Hematopoietic multipotent progenitor cell treated with erythropoietin and hydrocortisone succinate and interleukin-3 and kit ligand, for 8 days (in vitro differentiated cells): ENCODE results near the gene LAG3.
A peak's percentile ranks its signal among the peaks of the same experiment; 100 is the strongest.

Experiments
- DNase-seq: peaks from one replicate; pipeline ENCODE4 v3.0.0-alpha.2; 2015

Gene LAG3

GRCh38 chr12:6753772-6754356 is 18.5 kb upstream of the LAG3 start:
- no peak for DNase-seq

- DNase-seq = no peak
Observed at GRCh38 chr12:6754411-6754810, 17.9 kb upstream of the LAG3 start.

GRCh38 chr12:6757028-6757690 is 15.2 kb upstream of the LAG3 start:
- DNase-seq = peak; percentile 39

DNA sequence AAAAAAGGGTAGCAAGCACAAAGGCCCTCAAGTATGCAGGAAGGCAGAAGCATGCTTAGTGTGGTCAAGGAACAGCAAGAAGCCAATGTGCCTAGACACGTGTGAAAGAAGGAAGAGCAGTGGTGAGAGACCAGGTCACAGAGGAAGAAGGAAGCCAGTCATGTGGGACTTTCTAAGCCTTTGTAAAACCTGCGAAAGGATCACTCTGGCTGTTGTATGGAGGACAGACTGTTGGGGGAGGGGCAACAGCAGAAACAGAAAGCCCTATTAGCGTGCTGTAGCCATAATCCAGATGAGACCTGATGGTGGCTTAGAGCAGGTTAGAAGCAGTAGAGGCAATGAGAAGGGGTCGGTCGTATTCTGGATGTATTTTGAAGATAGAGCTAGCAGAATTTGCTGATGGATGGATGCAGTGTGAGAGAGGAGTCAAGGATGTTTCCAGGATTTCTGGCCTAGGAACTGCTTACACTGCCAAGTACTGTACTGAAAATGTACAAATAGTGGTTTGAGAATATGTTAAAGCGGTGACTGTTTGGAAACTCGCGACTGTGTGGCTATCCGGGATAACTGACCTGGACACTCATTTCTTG is 13.7 kb upstream of the LAG3 start:
- DNase-seq = no peak

GRCh38 chr12:6759741-6760140 is 12.6 kb upstream of the LAG3 start:
- DNase-seq = no peak

- DNase-seq = no peak
Observed at GRCh38 chr12:6763380-6763779, 8.9 kb upstream of the LAG3 start.

DNA sequence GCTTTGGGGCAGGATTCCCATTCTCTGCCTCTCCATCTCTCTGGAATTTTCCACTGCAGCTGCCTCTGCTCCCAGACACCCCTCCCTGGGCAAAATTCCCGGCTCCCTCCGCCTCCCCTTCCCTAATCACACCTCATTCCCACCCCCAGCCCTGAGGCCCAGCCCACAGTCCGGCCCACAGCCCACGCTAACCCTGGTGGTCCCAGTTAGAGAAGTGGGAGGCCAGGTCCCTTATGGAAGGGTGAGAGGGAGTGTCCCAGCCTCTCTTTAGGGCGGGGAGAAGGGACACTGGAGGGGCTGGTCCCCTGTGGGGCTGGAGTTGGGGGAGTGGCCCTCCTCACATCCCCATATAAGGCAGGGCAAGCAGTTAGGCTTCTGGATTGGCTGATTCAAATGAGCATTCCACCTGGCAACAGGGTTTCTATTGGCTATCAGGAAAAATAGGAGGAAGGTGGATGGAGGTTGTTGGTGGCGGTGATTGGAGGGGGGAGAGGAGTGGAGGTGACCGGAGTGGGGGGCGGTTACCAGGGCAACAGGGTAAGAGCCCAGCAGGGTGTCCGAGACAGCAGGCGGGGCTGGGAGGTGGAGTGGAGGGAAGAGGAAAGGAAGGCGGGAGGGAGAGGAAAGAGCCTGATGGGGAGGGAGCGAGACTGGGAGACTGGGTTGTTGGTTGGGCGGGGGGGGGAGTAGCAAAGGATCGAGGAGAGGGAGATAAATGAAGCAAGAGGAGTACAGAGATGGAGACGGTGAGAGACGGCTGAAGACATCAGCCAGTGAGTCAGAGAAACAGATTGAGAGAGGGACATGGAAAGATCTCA is 8.1 kb upstream of the LAG3 start:
- DNase-seq = peak; percentile 88

DNA sequence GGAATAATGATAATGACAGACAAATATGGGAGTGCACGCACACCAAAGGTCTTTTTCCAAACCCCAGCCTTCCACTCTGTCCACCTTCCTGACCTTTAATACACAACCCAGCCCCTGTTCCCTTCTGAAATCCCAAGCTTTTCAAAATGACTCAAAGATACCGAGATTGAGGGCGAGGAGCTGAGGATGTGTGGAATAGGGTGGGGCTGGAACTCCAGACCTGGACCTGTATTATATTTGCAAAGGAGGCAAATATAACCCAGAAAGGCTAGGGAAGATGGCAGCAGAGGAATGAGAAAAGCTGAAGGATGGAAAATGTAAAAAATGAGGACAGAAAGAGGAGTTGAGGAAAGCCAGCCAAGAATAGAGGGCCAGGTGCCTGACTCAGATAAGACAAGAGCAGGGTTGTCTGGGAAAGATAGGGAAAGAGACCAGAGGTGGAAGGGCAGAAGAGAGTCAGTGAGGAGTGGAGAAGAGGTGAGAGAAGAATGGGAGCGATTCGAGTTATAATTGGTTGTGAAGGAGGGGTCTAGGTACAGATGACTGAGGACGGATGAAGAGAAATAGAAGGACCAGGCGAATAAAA is 7.2 kb upstream of the LAG3 start:
- peak; percentile 85 for DNase-seq

DNA sequence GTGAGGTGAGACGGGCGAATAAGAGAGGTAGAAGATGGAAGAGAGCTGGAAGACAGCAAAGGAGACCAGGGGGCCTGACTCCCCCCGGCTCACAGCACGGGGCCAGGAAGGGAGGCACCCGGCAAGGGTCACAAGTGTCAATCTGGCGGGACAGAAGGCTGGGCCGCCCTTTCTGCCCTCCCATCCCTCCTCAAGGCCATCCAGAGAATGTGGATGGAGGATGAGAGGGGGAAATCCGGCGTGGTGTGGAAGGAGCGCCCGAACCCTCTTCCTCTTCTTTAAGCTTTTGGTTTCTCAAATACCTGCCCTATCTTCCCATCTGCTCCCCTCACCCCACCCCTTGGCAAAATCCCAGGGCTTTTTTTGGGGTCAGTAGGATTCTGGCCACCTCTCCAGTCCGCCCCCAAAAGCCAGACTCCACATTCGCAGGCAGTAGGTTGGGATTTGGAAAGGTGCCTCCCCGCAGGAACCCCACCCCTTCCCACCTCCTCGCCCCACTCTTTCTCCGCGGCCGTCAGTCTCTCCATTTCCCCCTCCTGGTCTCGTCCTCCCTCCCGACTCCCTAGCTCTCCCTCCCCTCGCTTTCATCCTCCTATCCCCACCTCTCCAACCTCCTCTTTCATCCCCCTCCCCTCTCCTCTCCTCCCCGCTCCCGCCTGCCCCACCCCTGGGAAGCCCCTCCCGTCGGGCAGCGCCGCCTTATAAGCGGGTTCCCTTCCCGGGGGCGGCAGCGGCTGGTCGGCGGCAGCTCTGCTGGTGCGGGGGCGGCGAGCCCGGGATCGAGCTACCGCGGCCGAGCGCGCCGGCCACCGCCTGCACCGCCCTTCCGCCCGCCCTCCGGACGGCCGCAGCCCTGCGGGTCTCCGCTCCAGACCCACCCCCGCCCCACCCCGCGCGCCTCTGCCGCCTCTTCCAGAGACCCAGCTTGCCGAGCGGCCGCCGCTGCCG is 6.4 kb upstream of the LAG3 start, which contains the start of gene PTMS:
TSS of gene PTMS (plus strand) at position 730 of the 948 bp plus-strand sequence. CDS start 343 bp downstream, outside the sequence.
- no peak for DNase-seq

DNA sequence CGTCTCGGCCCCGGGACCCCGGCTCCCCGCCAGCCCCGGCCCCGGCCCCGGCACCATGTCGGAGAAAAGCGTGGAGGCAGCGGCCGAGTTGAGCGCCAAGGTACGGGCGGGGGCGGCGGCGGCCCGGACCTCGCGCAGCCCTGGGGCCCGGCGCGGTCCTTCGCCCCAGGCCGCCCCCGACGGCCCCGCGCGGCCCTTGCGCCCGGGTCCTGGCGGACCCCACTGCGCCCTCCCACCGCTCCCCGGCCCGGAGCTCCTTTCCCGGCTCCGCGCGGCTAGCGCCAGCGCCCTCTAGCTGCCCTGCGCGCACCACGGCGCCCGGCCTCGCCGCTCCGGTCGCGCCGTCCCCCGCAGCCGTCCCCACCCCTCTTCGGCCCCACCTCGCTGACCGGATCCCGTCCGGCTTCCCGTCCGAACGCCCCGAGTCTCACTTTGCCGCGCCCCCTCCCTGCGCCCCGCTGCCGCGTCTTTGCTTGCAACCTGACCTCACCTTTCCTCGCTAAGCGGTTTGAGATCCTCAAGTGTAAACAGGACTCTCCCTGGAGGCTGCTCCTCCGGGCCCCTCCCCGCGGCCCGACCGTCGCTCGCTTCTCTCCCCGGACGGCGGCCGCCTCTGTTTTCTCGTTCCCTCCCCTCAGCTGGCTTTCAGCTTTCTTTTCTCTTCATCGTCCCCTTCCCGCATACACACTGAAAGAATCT is 5.5 kb upstream of the LAG3 start:
- DNase-seq = peak; percentile 44

- no peak for DNase-seq
Observed at GRCh38 chr12:6767353-6768319, 4.7 kb upstream of the LAG3 start.

DNA sequence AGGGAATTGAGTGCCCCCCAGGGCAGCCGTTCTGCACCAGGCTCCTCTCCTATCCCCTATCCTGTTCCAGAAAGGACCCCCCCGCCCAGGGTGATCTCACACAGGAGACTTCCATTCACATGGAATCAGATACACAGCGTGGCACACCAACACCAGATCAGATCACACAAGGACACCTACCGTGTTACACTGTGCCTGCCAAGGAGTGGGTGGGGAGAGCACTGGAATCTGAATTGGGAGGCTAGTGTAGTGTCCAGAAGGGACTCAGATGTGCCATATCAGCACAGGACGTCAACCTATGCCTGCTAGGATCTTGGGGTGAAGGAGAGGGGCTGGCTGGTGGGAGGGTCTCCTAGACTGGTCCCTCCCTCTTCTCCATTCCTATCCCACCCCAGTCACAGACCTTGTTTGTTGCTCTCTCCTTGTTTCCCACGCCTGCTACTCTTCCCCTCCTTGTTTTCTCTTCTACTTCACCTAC is 3.8 kb upstream of the LAG3 start:
- no peak for DNase-seq

- DNase-seq = no peak
Observed at GRCh38 chr12:6768990-6769389, 3.3 kb upstream of the LAG3 start.

- peak; percentile 61 for DNase-seq
Observed at GRCh38 chr12:6769666-6770065, 2.7 kb upstream of the LAG3 start.

- no peak for DNase-seq
Observed at GRCh38 chr12:6770094-6770493, 2.2 kb upstream of the LAG3 start.

DNA sequence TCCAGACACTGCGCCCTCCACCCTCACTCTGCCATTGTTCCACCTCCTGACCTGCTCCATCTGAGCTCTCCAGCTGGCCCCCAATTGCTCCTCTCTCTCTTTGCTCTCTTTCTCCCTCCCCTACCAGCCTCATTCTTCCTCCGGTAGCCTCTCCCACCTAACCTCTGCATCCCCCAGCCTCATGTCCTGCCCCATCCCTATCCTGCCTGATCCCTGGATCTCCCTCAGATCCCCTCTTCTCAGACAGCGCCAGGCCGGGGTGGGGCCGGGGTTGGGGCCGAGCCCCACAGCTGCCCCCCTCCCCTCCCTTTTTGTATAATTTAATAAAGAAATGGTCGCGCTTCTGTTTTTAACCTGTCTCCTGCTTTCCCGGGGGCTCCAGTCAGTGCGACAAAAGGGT is 1.7 kb upstream of the LAG3 start:
- DNase-seq = no peak

DNA sequence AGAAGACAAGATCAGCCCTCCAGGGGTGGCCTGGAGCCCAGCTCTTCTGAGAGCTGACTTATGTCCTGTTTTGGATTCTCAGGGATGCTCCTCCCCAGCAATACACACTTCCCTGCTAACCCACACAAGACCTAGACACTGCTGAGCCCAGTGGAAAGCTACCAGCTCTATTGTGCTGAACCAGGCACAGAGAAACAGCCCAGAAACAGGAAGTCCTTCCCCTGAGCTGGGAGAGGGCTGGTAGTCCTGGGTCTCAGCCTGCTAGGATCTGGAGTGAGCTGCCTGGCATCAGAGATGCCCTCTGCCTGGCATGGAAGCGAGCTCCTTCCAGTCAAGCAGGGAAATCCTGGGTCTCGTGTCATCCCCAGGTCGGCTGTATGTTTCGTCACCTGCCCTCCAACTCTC is 1.2 kb upstream of the LAG3 start:
- no peak for DNase-seq

DNA sequence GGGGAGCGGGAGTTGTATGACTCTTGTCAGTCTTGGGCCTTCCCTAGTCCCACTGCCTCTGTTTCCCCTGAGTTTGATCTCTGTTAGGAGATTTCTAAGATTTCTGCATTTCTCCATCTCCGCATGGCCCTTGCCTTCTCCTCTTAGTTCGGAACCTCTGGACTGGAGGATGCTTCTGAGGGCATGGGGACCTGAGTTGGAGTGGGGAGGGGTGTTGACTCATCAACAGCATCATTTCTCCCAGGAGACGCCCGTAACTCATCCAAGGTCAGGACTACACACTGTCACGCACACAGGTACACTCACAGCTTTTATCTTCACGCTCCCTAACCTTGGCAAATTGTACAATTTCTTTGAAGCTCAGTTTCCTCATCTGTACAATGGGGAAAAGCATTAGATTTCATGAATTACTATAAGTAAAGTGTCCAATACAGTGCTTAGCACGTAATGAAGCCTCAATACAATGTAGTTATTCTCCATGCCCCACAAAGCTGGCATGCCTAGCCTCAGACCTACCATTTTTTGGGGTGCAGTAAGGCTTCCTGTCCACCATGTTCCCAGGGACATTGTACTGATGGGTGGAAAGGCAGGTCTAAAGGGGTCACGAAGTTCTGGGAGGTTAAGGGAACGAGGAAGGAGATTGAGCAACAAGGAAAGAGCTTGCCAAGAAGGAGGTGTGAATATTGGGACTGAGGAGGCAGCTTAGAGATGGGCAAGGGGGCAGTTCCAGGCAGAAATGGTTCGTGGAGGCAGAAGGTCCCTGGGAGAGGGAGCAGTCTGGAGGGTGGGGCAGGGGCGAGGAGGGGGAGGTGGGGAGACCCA is 600 bp upstream of the LAG3 start:
- no peak for DNase-seq
